Right atrium auricular region (tissue), 2 donors: Measurements from ENCODE around the gene CACFD1. TPM values are rescaled to one million over a fixed set of nuclear protein-coding genes. Genes with fewer than 3 reads are reported as not detected.

ENCODE experiments used
- DNase-seq: peaks from one replicate; pipeline ENCODE4 v3.0.0-alpha.2; 2019; ENCODE audit warnings: low spot score
- H3K27ac ChIP-seq, 2 donors: fragments of 200-600 bp; sonication (generic); 1 replicate in 1 of 2; 2 replicates in 1 of 2; pipeline ENCODE4 v1.5.1; 2016 to 2019
- H3K27me3 ChIP-seq, 2 donors: fragments of 200-600 bp; sonication (generic); one replicate each; pipeline versions ENCODE4 v1.5.1 to v1.6.0; 2017 to 2019
- H3K36me3 ChIP-seq: fragments of 200-600 bp; sonication (generic); one replicate; pipeline ENCODE4 v1.5.1; 2016
- H3K4me1 ChIP-seq, 2 donors: fragments of 200-600 bp; sonication (generic); one replicate each; pipeline versions ENCODE4 v1.5.1 to v1.6.0; 2017 to 2019
- H3K4me3 ChIP-seq, 2 donors: fragments of 200-600 bp; sonication (generic); 1 replicate in 1 of 2; 2 replicates in 1 of 2; pipeline ENCODE4 v1.5.1; 2017 to 2019; ENCODE audit warnings: mild to moderate bottlenecking in 1 of 2, moderate library complexity in 1 of 2
- H3K9me3 ChIP-seq, 2 donors: fragments of 200-600 bp; sonication (generic); one replicate each; pipeline ENCODE4 v1.5.1; 2019
- total RNA-seq, 2 donors: library from RNA; depleted of rRNA; stranded (reverse); fragments of >200 nt; gene quantifications; one replicate each; pipeline ENCODE4 v1.1.0, GENCODE V29; 2016
- TF ChIP-seq, protein P1 (sequence below), 2 donors: fragments of 200-600 bp; sonication (generic); IDR thresholded peaks; one replicate each; pipeline ENCODE4 v1.5.1; 2019; ENCODE audit warnings: antibody characterized with exemption in 2 of 2

The CACFD1 gene
- total RNA-seq, 2 donors from 2014 or later = 11.9 to 12.4 TPM

DNA sequence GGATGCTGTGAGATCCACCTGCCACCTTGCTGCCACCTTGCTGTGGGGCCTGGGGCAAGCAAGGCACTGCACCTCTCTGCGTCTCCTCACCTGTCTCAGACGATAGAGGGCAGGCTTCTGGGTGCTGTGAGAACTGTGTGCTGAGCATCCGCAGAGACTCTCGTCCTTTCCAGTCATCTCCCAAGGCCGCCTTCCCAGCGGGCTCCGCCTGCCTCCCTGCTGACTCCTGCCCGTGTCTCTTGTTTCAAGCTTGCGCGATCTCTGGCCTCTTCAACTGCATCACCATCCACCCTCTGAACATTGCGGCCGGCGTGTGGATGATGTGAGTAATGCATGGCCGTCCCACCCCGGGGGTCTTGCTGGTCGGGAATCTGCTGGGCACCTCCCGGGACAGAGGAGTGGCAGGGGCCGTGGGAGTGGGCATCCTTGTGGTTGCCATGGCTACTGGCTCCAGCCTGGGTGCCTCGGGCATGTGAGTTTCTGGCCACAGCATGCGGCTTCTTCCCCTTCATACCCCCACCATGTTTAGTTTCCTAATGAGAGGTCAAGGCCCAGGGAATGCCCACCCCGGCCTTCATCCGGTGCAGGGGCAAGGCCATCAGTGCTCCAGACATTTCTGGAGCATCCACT, 3.6 kb downstream of the CACFD1 start:
- no peaks in the 10 kb centered on the region for H3K36me3 ChIP-seq
- TF ChIP-seq, protein P1, sequence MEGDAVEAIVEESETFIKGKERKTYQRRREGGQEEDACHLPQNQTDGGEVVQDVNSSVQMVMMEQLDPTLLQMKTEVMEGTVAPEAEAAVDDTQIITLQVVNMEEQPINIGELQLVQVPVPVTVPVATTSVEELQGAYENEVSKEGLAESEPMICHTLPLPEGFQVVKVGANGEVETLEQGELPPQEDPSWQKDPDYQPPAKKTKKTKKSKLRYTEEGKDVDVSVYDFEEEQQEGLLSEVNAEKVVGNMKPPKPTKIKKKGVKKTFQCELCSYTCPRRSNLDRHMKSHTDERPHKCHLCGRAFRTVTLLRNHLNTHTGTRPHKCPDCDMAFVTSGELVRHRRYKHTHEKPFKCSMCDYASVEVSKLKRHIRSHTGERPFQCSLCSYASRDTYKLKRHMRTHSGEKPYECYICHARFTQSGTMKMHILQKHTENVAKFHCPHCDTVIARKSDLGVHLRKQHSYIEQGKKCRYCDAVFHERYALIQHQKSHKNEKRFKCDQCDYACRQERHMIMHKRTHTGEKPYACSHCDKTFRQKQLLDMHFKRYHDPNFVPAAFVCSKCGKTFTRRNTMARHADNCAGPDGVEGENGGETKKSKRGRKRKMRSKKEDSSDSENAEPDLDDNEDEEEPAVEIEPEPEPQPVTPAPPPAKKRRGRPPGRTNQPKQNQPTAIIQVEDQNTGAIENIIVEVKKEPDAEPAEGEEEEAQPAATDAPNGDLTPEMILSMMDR (IDR thresholded peaks at IDR 0.05) = no peak
- H3K4me1 ChIP-seq = peaks cover 0 to 19% of the 10 kb centered on the region in 2 donors
- no peak overlapping the region for H3K4me3 ChIP-seq
- no peaks in the 10 kb centered on the region for H3K9me3 ChIP-seq
- DNase-seq = no peak
- no peaks in the 10 kb centered on the region for H3K27me3 ChIP-seq
- H3K27ac ChIP-seq = no peak overlapping the region

DNA sequence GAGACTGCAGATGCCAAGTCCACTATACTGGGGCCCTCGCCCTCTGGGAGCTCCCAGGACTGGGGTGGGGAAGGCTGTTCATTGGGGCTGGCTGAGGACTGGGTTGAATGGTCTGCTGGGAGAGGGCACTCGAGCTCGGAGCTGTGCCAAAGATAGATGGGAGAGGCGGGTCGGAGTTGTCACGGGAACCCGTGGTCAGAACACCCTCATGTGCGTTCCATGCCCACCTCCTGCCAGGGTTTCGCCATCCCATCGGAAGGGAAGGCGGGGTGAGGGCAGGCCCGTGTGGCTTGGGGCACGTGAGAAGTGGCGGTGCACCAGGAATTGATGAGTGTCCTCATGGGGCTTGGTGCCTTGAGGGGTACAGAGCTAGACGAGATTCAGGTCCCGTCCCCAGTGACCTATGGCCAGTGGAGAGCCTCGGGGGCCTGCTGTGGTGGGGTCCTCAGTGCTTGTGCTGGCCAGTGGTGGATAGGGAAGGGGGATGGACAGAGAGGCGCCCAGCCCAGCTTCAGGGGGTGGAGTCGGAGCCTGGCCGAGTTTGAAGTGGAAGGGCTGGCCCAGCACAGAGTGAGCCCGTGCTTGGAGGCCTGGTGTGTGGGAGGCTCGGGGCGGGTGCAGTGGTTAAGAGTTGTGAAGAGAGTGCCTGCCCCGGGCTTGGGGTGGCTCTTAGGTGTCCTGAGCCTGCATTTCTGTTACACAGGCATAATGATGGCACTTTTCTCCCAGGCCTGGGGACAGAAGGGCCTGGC, 4.3 kb downstream of the CACFD1 start:
- H3K36me3 ChIP-seq = no peaks in the 10 kb centered on the region
- no peaks in the 10 kb centered on the region for H3K27me3 ChIP-seq
- no peak for DNase-seq
- peaks cover 0 to 15% of the 10 kb centered on the region in 2 donors for H3K4me1 ChIP-seq
- no peak overlapping the region for H3K4me3 ChIP-seq
- no peak overlapping the region for H3K27ac ChIP-seq
- TF ChIP-seq, protein P1 (IDR thresholded peaks at IDR 0.05) = no peak
- no peaks in the 10 kb centered on the region for H3K9me3 ChIP-seq

DNA sequence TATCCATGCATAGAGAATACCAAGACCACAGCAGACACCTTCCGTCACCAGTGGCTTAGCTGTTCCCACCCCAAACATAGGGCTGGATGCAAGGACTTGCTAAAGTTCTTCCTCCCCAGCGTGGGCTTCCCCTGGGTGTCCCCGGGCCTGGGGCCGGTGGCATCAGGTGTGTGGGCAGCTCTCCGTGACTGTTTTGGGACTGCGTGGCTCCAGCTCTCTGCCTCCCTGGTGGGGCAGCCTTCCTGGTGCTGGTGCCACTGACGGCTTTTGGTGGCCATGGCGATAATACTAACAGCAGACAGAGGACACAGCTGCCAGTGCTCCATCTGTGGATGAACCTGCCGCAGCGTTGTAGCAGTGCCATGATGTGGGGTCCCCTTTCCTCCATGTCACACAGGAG, 4.9 kb downstream of the CACFD1 start:
- H3K27me3 ChIP-seq = no peaks in the 10 kb centered on the region
- H3K4me1 ChIP-seq = peaks cover 0 to 12% of the 10 kb centered on the region in 2 donors
- TF ChIP-seq, protein P1 (IDR thresholded peaks at IDR 0.05) = no peak
- no peaks in the 10 kb centered on the region for H3K36me3 ChIP-seq
- no peaks in the 10 kb centered on the region for H3K9me3 ChIP-seq
- H3K4me3 ChIP-seq = no peak overlapping the region
- no peak for DNase-seq
- no peak overlapping the region for H3K27ac ChIP-seq

DNA sequence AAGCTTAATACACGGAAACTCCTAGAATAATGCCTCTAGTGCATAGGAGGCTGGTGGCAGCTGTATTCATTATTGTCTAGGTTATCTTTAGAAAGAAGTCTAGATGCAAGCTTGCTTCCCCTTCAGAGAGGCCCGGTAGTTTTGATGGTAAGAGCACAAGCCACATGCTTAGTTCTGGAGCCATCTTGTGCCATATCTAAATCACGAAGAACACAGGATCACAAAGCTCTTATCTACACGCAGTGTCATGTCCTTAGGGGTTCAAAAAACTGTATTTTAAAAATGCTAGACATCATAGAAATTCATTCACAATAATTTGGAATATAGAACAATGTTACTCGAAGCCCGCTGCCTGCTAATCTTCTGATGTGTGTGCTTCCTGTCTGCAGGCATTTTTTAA, 6.2 kb downstream of the CACFD1 start:
- Histone ChIP-seq H3K36me3 (no peaks in the 10 kb centered on the region), H3K4me3 (no peak overlapping the region), H3K4me1 (peaks cover 0 to 3% of the 10 kb centered on the region in 2 donors), H3K27ac (no peak overlapping the region), H3K9me3 (no peaks in the 10 kb centered on the region), H3K27me3 (no peaks in the 10 kb centered on the region)
- no peak for DNase-seq
- TF ChIP-seq, protein P1 (IDR thresholded peaks at IDR 0.05) = no peak

DNA sequence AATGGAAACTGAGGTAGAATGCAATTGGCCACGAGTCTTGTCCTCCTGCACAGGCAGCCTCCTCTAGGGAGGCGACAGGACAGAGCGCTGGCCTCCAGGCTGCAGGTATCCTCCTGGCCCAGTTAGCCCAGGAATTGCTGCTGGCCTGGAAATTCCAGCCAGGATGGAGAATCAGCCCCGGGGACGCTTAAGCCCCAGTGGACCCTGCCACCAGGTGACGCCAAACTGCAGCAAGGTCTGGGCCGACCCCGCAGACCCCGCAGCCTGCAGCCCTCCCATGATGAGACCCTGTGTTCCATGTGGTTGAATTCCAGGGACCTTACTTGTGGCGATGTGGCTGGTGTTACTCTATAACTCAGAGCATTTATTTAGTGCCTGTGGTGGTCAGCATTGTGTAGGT, 7.3 kb downstream of the CACFD1 start:
- no peak for DNase-seq
- H3K27me3 ChIP-seq = no peaks in the 10 kb centered on the region

More for the DNA sequence above, 7.3 kb downstream of the CACFD1 start:
- H3K4me1 ChIP-seq = no peaks in the 10 kb centered on the region
- no peaks in the 10 kb centered on the region for H3K36me3 ChIP-seq
- H3K27ac ChIP-seq = no peak overlapping the region
- no peak overlapping the region for H3K4me3 ChIP-seq
- TF ChIP-seq, protein P1 (IDR thresholded peaks at IDR 0.05) = no peak
- H3K9me3 ChIP-seq = no peaks in the 10 kb centered on the region
